Kidney epithelial cell (primary cell): Measurements from ENCODE around the gene EIF2D. TPM values are rescaled to one million over a fixed set of nuclear protein-coding genes. Genes with fewer than 3 reads are reported as not detected.

ENCODE experiments used
- DNase-seq: peaks from one replicate; pipeline ENCODE4 v3.0.0-alpha.2; 2010; ENCODE audit warnings: low read depth
- H3K27me3 ChIP-seq: 2 replicates; pipeline ENCODE4 v1.6.0; 2011; ENCODE audit warnings: low read length; ENCODE audit not compliant: control insufficient read depth, insufficient read depth
- H3K36me3 ChIP-seq: 2 replicates; pipeline ENCODE4 v1.5.1; 2011; ENCODE audit warnings: low read length; ENCODE audit not compliant: control insufficient read depth, insufficient read depth
- H3K4me3 ChIP-seq: 2 replicates; pipeline ENCODE4 v1.5.1; 2011; ENCODE audit warnings: low read depth, mild to moderate bottlenecking, control low read depth, low read length
- CTCF ChIP-seq: IDR thresholded peaks from 2 replicates; pipeline ENCODE4 v1.5.1; 2011; ENCODE audit warnings: mild to moderate bottlenecking, moderate library complexity, low read length, control low read depth, inconsistent platforms; ENCODE audit not compliant: insufficient read depth, poor library complexity, severe bottlenecking
- total RNA-seq: library from RNA; depleted of rRNA; stranded (reverse); fragments of >200 nt; gene quantifications from 2 replicates; pipeline ENCODE4 v1.2.3, GENCODE V29; 2015

Gene EIF2D
- total RNA-seq, 1 donor from 2014 or later: 55.4 TPM

GRCh38 chr1:206568256-206568655 lies 44.0 kb downstream of the EIF2D start:
- no peak for DNase-seq
- H3K36me3 ChIP-seq: no peaks in the 10 kb centered on the region
- no peaks in the 10 kb centered on the region for H3K27me3 ChIP-seq
- H3K4me3 ChIP-seq: no peak overlapping the region
- no peak for TF ChIP-seq CTCF

- H3K4me3 ChIP-seq: no peak overlapping the region
- DNase-seq: no peak
- no peaks in the 10 kb centered on the region for H3K36me3 ChIP-seq
- TF ChIP-seq CTCF: no peak
- H3K27me3 ChIP-seq: no peaks in the 10 kb centered on the region
Measured at GRCh38 chr1:206566999-206567398, 45.3 kb downstream of the EIF2D start.

GRCh38 chr1:206565995-206566394 lies 46.3 kb downstream of the EIF2D start:
- TF ChIP-seq CTCF: no peak
- Histone ChIP-seq H3K36me3 (no peaks in the 10 kb centered on the region), H3K27me3 (no peaks in the 10 kb centered on the region), H3K4me3 (no peak overlapping the region)
- no peak for DNase-seq

GRCh38 chr1:206563367-206564207 lies 48.7 kb downstream of the EIF2D start:
- TF ChIP-seq CTCF: no peak
- H3K36me3 ChIP-seq: no peaks in the 10 kb centered on the region
- DNase-seq: no peak

GRCh38 chr1:206560007-206560716 lies 52.1 kb downstream of the EIF2D start:
- H3K27me3 ChIP-seq: no peaks in the 10 kb centered on the region

More at GRCh38 chr1:206563367-206564207, 48.7 kb downstream of the EIF2D start:
- H3K27me3 ChIP-seq: no peaks in the 10 kb centered on the region
- H3K4me3 ChIP-seq: no peak overlapping the region

More at GRCh38 chr1:206560007-206560716, 52.1 kb downstream of the EIF2D start:
- no peak for TF ChIP-seq CTCF
- DNase-seq: no peak
- Histone ChIP-seq H3K4me3 (no peak overlapping the region), H3K36me3 (no peaks in the 10 kb centered on the region)
